GM12891 (cell line): Measurements from ENCODE around the gene TACC2.

ENCODE experiments used
- PAX5 ChIP-seq: IDR thresholded peaks from 2 replicates; pipeline ENCODE4 v1.6.1; 2011; ENCODE audit warnings: low read length, moderate library complexity, mild to moderate bottlenecking; ENCODE audit not compliant: insufficient read depth, severe bottlenecking
- POLR2A ChIP-seq: IDR thresholded peaks from 2 replicates; pipeline ENCODE4 v1.6.1; 2011; ENCODE audit warnings: low read depth, low read length, control low read depth
- POLR2AphosphoS5 ChIP-seq: IDR thresholded peaks from 2 replicates; pipeline ENCODE4 v1.6.1; 2011; ENCODE audit warnings: low read depth, low read length, control low read depth
- POU2F2 ChIP-seq: IDR thresholded peaks from 2 replicates; pipeline ENCODE4 v1.6.1; 2011; ENCODE audit warnings: low read depth, mild to moderate bottlenecking, control low read depth, low read length, moderate library complexity
- SPI1 ChIP-seq: IDR thresholded peaks from 2 replicates; pipeline ENCODE4 v1.6.1; 2011; ENCODE audit warnings: low read depth, low read length, control low read depth
- TAF1 ChIP-seq: IDR thresholded peaks from 2 replicates; pipeline ENCODE4 v1.6.1; 2011; ENCODE audit warnings: low read depth, low read length, control low read depth

GRCh38 chr10:122132882-122133565 is 144.1 kb downstream of the TACC2 start:
- TF ChIP-seq POLR2A (no peak), POLR2AphosphoS5 (no peak), TAF1 (no peak), POU2F2 (no peak), PAX5 (no peak), SPI1 (0 out of 2 replicates have a peak, but pooled peaks have one; percentile 14)
